ENCODE results near the gene CDH24. TPM values are rescaled to one million over a fixed set of nuclear protein-coding genes. Genes with fewer than 3 reads are reported as not detected.
A peak's percentile ranks its signal among the peaks of the same experiment; 100 is the strongest.

The CDH24 gene, protein sequence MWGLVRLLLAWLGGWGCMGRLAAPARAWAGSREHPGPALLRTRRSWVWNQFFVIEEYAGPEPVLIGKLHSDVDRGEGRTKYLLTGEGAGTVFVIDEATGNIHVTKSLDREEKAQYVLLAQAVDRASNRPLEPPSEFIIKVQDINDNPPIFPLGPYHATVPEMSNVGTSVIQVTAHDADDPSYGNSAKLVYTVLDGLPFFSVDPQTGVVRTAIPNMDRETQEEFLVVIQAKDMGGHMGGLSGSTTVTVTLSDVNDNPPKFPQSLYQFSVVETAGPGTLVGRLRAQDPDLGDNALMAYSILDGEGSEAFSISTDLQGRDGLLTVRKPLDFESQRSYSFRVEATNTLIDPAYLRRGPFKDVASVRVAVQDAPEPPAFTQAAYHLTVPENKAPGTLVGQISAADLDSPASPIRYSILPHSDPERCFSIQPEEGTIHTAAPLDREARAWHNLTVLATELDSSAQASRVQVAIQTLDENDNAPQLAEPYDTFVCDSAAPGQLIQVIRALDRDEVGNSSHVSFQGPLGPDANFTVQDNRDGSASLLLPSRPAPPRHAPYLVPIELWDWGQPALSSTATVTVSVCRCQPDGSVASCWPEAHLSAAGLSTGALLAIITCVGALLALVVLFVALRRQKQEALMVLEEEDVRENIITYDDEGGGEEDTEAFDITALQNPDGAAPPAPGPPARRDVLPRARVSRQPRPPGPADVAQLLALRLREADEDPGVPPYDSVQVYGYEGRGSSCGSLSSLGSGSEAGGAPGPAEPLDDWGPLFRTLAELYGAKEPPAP
- 1 to 10 TPM; 1.6 to 1.8 TPM for total RNA-seq
- 2.4 to 4.0 reads per million in 2 donors for total RNA-seq

DNA sequence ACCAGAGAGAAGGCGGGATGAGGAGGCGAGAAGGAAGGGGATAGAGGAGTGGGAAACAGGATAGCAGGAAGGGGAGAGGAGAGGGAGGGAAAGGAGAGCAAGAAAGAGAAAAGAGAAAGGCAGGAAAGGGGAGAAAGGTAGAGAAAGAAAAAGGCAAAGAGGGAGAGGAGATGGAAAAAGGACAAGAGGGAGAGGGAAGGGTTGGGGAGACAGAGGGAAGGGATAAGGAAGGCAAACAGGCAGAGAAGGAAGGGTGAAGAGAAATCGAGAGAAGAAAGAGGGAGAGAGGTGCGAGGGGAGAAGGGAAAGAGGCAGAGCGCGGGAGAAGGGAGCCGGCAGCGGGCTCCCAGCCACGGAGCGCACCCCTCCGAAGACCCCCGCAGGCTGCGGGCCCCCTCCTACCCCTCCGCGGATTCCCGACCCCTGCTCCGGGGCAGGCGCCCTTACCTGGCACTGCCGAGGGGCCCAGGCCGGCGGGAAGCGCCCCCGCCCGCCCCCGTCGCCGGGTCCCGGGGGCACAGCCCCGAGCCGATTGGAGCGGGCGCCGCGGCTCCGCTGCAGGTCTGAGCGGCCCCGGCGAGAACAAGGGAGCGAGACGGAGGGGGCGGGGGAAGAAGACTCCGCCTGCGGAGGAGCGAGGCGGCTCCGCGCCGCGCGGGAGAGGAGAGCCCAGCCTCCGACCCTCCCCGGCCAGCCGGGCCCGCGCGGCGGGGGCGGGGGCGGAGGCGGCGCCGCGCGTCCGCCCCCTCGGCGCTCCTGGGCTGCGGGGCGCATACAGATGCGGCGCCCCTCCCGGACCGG, at the start of gene CDH24:
Gene CDH24 (minus strand): TSS at position 565 of the 801 bp plus-strand sequence. CDS start 1,787 bp downstream, outside the sequence.
- H3K27me3 Mint-ChIP-seq = no peaks in the 10 kb centered on the region
- peak within 1 kb of the TSS; percentile 96 for H3K4me3 Mint-ChIP-seq
- DNase-seq (peak; percentile 32 to 65 (median 64)), ATAC-seq (peak; percentile 69)
- H3K36me3 Mint-ChIP-seq (ENCODE audit: low read depth) = peaks cover 5% of the 10 kb centered on the region
- H3K4me1 Mint-ChIP-seq = peaks cover 23% of the 10 kb centered on the region
- no peaks in the 10 kb centered on the region for H3K9me3 ChIP-seq (ENCODE audit: control insufficient read depth, low read length, poor library complexity, severe bottlenecking)
- peak within 1 kb of the TSS; percentile 79 for H3K27ac Mint-ChIP-seq

DNA sequence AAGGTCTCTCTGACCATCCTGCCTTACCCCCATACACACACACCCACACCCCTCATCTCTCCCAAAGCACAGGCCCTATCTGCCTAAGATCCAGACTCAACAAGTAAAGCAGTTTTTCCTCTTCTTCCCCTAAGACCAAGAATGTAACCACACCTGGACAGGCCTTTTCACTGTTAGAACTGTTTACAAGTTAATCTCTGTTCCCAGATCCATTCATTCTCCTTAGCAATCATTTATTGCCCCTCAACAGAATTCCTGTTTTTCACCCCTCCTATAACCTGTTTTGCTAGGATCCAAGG, 49.4 kb upstream of the CDH24 start:
- H3K36me3 Mint-ChIP-seq (ENCODE audit: low read depth) = peaks cover 2% of the 10 kb centered on the region
- no peak for DNase-seq
- no peaks in the 10 kb centered on the region for H3K4me1 Mint-ChIP-seq
- H3K27me3 Mint-ChIP-seq = no peaks in the 10 kb centered on the region
- no peak overlapping the region for H3K27ac Mint-ChIP-seq
- H3K4me3 Mint-ChIP-seq = no peak overlapping the region
- no peaks in the 10 kb centered on the region for H3K9me3 ChIP-seq (ENCODE audit: control insufficient read depth, low read length, poor library complexity, severe bottlenecking)
- ATAC-seq = no peak

DNA sequence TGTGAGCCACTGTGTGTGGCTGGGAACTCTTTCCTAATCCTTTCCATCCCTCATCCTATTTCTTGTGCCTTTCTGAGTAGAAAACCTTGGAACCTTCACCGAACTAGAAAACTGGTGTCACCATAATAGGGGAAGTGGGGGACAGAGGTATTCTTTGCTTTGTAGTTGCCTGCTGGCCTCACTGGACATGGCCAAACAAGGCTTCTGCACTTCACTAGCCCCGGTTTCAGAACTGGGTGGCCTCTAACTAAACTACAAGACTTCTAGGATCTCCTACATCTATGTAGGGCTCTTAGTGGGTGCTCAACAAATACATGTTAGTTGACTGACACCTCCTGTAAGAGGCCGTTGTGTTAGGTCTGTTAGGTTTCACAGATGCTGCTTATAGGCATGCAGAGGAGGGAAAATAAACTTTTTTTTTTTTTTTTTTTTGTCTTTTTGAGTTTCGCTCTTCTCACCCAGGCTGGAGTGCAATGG, 48.1 kb upstream of the CDH24 start:
- ATAC-seq = no peak
- Mint-ChIP-seq H3K4me3 (no peak overlapping the region), H3K27ac (no peak overlapping the region), H3K4me1 (no peaks in the 10 kb centered on the region), H3K36me3 (ENCODE audit: low read depth) (peaks cover 2% of the 10 kb centered on the region), H3K27me3 (no peaks in the 10 kb centered on the region)
- H3K9me3 ChIP-seq (ENCODE audit: control insufficient read depth, low read length, poor library complexity, severe bottlenecking) = no peaks in the 10 kb centered on the region
- no peak for DNase-seq

DNA sequence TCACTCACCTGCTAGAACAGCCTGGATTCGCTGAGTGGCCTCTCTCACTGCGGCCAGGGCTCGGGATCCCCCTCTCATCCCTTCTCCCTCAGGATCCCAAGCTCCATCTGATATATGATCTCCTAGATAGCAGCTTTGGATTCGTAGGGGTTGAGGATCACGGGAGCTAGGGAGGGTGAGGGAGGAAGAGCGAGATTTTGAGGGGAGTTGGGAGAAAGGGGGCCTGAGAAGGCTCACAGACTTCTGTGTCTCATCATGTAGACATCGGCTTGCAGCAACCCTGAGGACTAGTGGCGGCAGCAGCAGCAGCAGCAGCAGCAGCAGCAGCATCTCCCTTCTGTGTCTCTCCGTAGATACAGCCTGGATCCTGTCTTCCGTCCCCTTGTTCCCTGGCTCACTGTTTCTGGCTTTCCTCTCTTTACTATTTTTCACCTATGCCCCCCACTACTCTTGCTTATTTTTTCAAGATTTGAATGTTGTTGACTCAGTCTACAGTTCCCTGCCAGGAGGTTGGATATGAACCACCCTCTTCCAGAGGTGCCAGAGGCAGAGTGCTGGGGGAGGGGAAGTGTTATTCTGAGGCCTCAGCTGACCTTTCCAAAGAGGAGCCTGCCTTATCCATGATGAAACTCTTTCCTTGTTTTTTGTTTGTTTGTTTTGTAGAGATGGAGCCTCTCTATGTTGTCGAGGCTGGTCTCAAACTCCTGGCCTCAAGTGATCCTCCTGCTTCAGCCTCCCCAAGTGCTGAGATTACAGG, 47.4 kb upstream of the CDH24 start, which contains the start of gene CIROP:
Gene CIROP (minus strand): TSS at position 399 of the 757 bp plus-strand sequence. CDS start 69 bp downstream, at position 330.
- no peak for DNase-seq
- H3K4me1 Mint-ChIP-seq = peaks cover 3% of the 10 kb centered on the region
- no peak within 1 kb of the TSS for H3K27ac Mint-ChIP-seq
- peak within 1 kb of the TSS; percentile 19 for H3K4me3 Mint-ChIP-seq
- no peak for ATAC-seq
- no peaks in the 10 kb centered on the region for H3K9me3 ChIP-seq (ENCODE audit: control insufficient read depth, low read length, poor library complexity, severe bottlenecking)
- no peaks in the 10 kb centered on the region for H3K27me3 Mint-ChIP-seq
- H3K36me3 Mint-ChIP-seq (ENCODE audit: low read depth) = peaks cover 2% of the 10 kb centered on the region

DNA sequence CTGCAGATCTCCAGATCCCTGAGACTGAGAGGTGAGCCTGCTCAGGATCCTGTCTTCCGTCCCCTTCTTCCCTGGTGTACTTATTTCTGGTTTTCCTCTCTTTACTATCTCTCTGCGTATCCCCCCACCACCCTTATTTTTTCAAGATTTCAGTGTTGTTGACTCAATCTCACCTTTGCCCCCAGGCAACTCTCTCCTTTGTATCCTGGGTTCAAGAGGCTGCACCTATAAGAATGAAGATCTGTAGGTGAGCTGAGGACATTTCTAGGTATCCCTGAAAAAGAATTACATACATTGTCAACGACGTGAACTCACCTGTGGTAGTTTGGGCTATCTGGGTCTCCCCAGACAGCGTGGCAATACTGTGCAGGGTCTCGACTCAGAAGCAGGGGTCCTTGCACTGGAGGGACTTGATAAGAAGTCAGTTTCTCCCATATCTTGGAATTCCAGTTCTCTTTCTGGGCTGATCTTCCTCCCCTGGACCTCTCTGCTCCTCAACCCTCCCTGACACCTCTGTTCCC, 46.8 kb upstream of the CDH24 start:
- no peak overlapping the region for H3K27ac Mint-ChIP-seq
- H3K36me3 Mint-ChIP-seq (ENCODE audit: low read depth) = peaks cover 2% of the 10 kb centered on the region
- H3K9me3 ChIP-seq (ENCODE audit: control insufficient read depth, low read length, poor library complexity, severe bottlenecking) = no peaks in the 10 kb centered on the region
- ATAC-seq = no peak
- no peaks in the 10 kb centered on the region for H3K27me3 Mint-ChIP-seq
- no peak for DNase-seq
- peak overlapping the region; percentile 19 for H3K4me3 Mint-ChIP-seq
- H3K4me1 Mint-ChIP-seq = peaks cover 6% of the 10 kb centered on the region

DNA sequence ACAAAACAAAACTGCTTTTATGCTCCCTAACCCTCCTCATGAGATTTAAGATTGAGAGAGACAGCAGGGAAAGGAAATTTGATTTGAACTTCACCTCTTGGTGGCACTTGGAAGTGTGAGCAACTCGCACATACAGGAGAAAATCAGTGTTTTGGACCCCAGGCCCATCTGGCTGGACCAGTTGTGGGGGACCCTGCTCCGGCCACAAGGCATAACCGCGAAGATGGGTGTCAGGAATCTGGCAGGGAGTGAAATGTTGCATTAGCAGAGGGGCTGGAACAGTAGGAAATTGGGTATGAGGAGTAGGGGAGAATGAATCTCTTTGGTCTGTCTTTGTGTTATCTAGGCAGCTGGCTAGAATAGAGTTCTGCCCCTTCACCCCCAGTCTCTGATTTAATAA, 46.3 kb upstream of the CDH24 start:
- no peaks in the 10 kb centered on the region for H3K27me3 Mint-ChIP-seq
- H3K4me1 Mint-ChIP-seq = peaks cover 6% of the 10 kb centered on the region
- no peak overlapping the region for H3K27ac Mint-ChIP-seq
- no peaks in the 10 kb centered on the region for H3K9me3 ChIP-seq (ENCODE audit: control insufficient read depth, low read length, poor library complexity, severe bottlenecking)
- DNase-seq (no peak), ATAC-seq (no peak)
- H3K36me3 Mint-ChIP-seq (ENCODE audit: low read depth) = peaks cover 2% of the 10 kb centered on the region
- no peak overlapping the region for H3K4me3 Mint-ChIP-seq

DNA sequence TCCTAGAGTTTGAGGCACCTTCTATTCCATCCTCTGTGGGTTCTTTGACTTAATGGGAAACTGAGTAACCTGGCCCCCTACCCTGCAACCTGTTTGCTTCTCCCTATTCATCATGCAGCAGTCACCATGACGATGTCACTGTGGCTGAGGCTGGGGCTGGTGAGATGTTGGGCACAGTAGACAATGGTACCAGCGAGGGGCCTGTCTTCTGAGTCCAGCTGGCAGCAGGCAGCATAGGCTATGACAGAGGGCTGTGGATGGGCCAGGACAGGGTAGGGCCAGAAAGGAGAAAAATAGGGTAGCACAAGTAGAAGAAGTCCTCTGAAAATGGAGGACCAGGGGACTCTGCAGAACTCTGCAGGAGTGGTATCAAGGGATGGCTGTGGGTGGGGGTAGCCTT, 45.5 kb upstream of the CDH24 start:
- DNase-seq (no peak), ATAC-seq (no peak)
- no peak overlapping the region for H3K4me3 Mint-ChIP-seq
- H3K9me3 ChIP-seq (ENCODE audit: control insufficient read depth, low read length, poor library complexity, severe bottlenecking) = no peaks in the 10 kb centered on the region
- H3K36me3 Mint-ChIP-seq (ENCODE audit: low read depth) = peaks cover 2% of the 10 kb centered on the region
- H3K27me3 Mint-ChIP-seq = no peaks in the 10 kb centered on the region
- H3K27ac Mint-ChIP-seq = no peak overlapping the region
- H3K4me1 Mint-ChIP-seq = peaks cover 6% of the 10 kb centered on the region

DNA sequence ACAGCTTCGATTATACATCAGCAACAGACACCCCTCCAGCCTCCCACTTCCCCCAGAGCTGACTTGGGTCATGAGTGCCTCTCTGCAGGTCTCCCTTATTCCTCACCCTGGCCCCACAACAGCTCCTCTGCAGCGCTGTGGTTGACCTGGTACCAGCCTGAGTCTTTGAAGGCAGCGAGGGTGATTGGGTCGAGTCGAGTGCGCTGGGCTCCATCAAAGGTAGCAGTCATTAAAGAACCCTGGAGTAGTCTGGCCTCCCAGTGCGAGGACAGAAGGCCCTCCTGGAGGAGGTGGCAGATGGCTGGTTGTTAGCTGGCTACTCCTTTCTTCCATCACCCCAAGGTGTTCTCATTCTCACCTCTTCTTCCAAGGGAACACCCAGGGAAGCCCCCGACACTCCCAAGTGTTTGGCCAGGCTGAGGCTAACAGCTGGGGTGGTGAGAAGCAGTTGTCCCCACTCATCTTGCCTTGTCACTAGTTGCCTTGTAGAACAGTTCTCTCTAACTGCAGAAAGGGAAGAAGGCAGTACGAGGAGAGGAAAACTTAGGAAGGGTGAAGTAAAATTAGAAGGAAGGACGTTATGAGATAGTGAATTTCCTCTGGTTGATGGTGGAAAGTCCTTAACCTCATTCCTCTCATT, 44.8 kb upstream of the CDH24 start:
- H3K9me3 ChIP-seq (ENCODE audit: control insufficient read depth, low read length, poor library complexity, severe bottlenecking) = no peaks in the 10 kb centered on the region
- no peak for ATAC-seq
- Mint-ChIP-seq H3K36me3 (ENCODE audit: low read depth) (peaks cover 2% of the 10 kb centered on the region), H3K27me3 (no peaks in the 10 kb centered on the region), H3K4me3 (no peak overlapping the region), H3K4me1 (peaks cover 11% of the 10 kb centered on the region), H3K27ac (no peak overlapping the region)
- no peak for DNase-seq

DNA sequence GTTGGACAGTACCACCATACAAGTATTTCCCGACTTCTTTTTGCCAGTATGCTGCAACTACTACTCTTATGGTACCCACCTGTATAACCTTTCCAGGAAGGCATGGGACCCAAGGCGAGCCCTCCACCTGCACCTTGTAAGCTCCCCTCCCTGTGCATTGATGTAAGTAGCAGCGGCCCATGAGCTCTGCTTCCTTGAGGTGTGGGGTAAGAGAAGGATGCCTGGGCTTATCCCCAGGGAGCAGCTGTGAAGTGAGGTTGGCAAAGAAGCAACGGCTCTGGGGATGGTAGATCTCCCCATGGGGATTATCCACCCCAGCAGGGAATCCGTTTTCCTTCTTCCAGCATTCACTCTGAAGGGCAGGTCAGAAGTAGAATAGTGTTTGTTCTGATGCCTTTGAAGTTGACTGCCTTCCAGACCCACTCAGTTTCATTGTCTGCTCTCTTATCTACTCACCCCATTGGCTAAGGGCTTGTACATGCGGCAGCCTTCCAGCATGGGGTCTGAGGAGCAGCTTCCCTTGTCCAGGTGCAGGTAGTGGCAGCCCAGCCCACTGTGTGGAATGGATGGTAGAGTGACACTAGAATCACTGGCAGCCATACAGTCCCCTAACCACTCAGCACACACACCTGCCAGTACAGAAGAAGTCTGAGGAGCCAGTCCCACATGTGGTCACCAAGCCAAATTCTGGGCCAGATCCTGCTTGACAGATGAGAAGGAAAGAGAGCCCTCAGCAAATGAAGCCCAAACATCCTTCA, 44.1 kb upstream of the CDH24 start:
- Mint-ChIP-seq H3K4me1 (peaks cover 16% of the 10 kb centered on the region), H3K27ac (peak overlapping the region; percentile 62), H3K27me3 (no peaks in the 10 kb centered on the region)

DNA sequence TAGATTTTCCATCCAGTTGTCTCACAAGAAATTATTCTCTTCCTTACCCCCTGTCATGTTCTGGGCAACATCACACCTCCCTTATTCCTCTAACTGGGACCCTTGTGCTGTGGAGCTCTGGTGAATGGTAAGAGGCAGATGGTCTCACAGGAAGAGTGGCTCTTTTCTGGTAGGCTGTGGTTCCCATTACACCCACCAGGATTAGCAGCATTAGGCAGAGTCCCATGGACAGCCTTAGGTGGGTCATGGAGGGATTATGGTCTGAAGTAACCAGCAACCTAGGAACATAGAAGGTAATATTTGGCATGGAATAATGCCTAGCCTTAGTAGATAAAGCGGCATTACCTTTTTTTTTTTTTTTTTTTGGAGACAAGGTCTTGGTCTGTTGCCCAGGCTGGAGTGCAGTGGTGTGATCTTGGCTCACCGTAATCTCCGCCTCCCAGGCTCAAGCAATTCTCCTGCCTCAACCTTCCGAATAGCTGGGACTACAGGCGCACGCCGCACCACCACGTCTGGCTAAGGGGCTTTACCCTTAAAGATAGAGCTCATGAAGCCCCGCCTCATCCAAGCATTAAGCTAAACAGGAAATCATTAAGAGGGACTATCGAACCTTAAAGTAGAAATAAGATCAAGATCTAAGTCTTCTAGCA, 42.0 kb upstream of the CDH24 start:
- H3K36me3 Mint-ChIP-seq (ENCODE audit: low read depth) = no peaks in the 10 kb centered on the region
- no peak overlapping the region for H3K27ac Mint-ChIP-seq
- peaks cover 16% of the 10 kb centered on the region for H3K4me1 Mint-ChIP-seq
- DNase-seq (no peak), ATAC-seq (no peak)
- H3K4me3 Mint-ChIP-seq = no peak overlapping the region
- no peaks in the 10 kb centered on the region for H3K27me3 Mint-ChIP-seq
- H3K9me3 ChIP-seq (ENCODE audit: control insufficient read depth, low read length, poor library complexity, severe bottlenecking) = no peaks in the 10 kb centered on the region

More for the DNA sequence above, 44.1 kb upstream of the CDH24 start:
- no peaks in the 10 kb centered on the region for H3K9me3 ChIP-seq (ENCODE audit: control insufficient read depth, low read length, poor library complexity, severe bottlenecking)
- peaks cover 2% of the 10 kb centered on the region for H3K36me3 Mint-ChIP-seq (ENCODE audit: low read depth)
- ATAC-seq (no peak), DNase-seq (no peak)
- H3K4me3 Mint-ChIP-seq = no peak overlapping the region

DNA sequence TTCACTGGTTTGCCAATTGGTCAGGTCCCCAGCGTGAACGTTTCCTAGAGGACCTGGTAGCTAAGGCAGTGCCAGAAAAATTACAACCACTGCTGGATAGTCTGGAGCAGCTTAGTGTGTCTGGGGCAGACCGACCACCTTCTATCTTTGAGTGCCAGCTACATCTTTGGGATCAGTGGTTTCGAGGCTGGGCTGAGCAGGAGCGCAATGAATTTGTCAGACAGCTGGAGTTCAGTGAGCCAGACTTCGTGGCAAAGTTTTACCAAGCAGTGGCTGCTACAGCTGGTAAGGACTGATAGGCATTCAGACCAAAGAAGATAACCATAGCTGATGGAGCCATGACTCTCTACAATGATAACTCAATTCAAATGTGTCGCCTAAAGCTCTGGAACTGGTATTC, 40.5 kb upstream of the CDH24 start:
- Mint-ChIP-seq H3K27ac (no peak overlapping the region), H3K4me3 (no peak overlapping the region), H3K36me3 (ENCODE audit: low read depth) (no peaks in the 10 kb centered on the region), H3K27me3 (no peaks in the 10 kb centered on the region), H3K4me1 (peaks cover 24% of the 10 kb centered on the region)
- no peak for ATAC-seq
- no peak for DNase-seq
- H3K9me3 ChIP-seq (ENCODE audit: control insufficient read depth, low read length, poor library complexity, severe bottlenecking) = no peaks in the 10 kb centered on the region
